BJ (cell line): ENCODE results near the gene SNIP1. TPM values are rescaled to one million over a fixed set of nuclear protein-coding genes. Genes with fewer than 3 reads are reported as not detected.
"Not testable (repeated sequence)": the region's sequence is repeated elsewhere in the genome, so short reads cannot be mapped to it uniquely, and the experiment has no call there.

Experiments used
- CTCF ChIA-PET: fragments of 350-600 bp; formaldehyde crosslinking; extraction: SDS; loops from one replicate; lab custom pipeline; 2021; ENCODE audit warnings: antibody characterized with exemption, inconsistent platforms; lab: Yijun Ruan, JAX
- POLR2A ChIA-PET: fragments of 300-600 bp; sonication (Branson Sonifier 250); formaldehyde crosslinking; extraction: SDS; loops from one replicate; lab custom pipeline; 2021; ENCODE audit warnings: antibody characterized with exemption; lab: Charles Lee
- DNase-seq: peaks from one replicate; pipeline ENCODE4 v3.0.0-alpha.2; 2011; ENCODE audit warnings: low read depth
- H3K27me3 ChIP-seq: 2 replicates; pipeline ENCODE4 v1.6.0; 2011; ENCODE audit warnings: low read length; ENCODE audit not compliant: control insufficient read depth, insufficient read depth
- H3K36me3 ChIP-seq: 2 replicates; pipeline ENCODE4 v1.5.1; 2011; ENCODE audit warnings: low read length; ENCODE audit not compliant: control insufficient read depth, insufficient read depth
- H3K4me3 ChIP-seq: 2 replicates; pipeline ENCODE4 v1.5.1; 2011; ENCODE audit warnings: low read depth, mild to moderate bottlenecking, control low read depth, low read length
- polyA plus RNA-seq: library from polyadenylated mRNA; depleted of rRNA; stranded (reverse); fragments of >200 nt; gene quantifications from 2 replicates; pipeline ENCODE4 v1.2.3, GENCODE V29; 2011
- TF ChIP-seq, protein P1 (sequence below): IDR thresholded peaks from 2 replicates; pipeline ENCODE4 v1.5.1; 2011; ENCODE audit warnings: low read depth, mild to moderate bottlenecking, control low read depth, inconsistent platforms, low read length, moderate library complexity; ENCODE audit not compliant: insufficient read depth

SNIP1 gene
- polyA plus RNA-seq, 1 experiment = 5.8 TPM

- TF ChIP-seq, protein P1, sequence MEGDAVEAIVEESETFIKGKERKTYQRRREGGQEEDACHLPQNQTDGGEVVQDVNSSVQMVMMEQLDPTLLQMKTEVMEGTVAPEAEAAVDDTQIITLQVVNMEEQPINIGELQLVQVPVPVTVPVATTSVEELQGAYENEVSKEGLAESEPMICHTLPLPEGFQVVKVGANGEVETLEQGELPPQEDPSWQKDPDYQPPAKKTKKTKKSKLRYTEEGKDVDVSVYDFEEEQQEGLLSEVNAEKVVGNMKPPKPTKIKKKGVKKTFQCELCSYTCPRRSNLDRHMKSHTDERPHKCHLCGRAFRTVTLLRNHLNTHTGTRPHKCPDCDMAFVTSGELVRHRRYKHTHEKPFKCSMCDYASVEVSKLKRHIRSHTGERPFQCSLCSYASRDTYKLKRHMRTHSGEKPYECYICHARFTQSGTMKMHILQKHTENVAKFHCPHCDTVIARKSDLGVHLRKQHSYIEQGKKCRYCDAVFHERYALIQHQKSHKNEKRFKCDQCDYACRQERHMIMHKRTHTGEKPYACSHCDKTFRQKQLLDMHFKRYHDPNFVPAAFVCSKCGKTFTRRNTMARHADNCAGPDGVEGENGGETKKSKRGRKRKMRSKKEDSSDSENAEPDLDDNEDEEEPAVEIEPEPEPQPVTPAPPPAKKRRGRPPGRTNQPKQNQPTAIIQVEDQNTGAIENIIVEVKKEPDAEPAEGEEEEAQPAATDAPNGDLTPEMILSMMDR = no peak
- Histone ChIP-seq H3K36me3 (peaks cover 8% of the 10 kb centered on the region), H3K27me3 (no peaks in the 10 kb centered on the region), H3K4me3 (no peak overlapping the region)
- ChIA-PET POLR2A (interaction anchor here (0.6 kb wide), 1 partner anchor 1515 kb away, joined by 10 read pairs; no protein-coding TSS in a partner anchor), CTCF (interaction anchor here (0.7 to 2.1 kb wide), 4 partner anchors 12 to 34 kb away, joined by 3 to 12 read pairs (median 4); no protein-coding TSS in a partner anchor)
- no peak for DNase-seq
These were observed 47.4 kb downstream of the SNIP1 start for GRCh38 chr1:37506740-37507139.

DNA sequence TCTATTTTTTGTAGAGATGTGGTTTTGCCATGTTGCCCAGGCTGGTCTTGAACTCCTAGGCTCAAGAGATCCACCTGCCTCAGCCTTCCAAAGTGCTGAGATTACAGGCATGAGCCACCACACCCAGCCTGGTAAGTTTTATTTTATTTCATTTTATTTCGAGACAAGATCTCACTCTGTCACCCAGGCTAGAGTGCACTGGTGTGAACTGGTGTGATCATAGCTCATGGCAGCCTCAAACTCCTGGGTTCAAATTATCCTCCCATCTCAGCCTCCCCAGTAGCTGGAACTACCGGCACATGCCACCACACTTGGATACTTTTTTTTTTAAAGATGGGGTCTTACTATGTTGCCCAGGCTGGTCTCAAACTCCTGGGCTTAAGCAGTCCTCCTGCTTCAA is 51.3 kb downstream of the SNIP1 start:
- CTCF ChIA-PET = interaction anchor here (1.2 to 2.3 kb wide), 2 partner anchors 16 to 48 kb away, joined by 3 to 10 read pairs; no protein-coding TSS in a partner anchor
- DNase-seq, H3K27me3 ChIP-seq, H3K4me3 ChIP-seq, H3K36me3 ChIP-seq, POLR2A ChIA-PET: not testable (repeated sequence)

DNA sequence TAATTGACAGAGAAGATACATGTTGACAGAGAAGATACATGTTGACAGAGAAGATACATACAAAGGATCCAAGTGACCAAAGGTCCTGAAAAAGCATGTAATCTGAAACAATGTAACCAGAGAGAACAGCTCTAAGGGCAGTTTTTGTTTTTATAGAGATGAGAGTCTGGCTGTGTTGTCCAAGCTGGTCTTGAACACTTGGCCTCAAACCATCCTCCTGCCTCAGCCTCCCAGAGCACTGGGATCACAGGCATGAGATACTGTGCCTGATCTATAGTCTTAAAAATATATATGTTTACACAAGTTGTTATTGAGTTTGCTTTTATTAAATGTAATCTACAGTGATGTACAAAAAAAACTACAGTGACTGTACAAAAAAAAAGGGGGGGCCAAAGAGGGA is 52.0 kb downstream of the SNIP1 start:
- H3K27me3 ChIP-seq = no peaks in the 10 kb centered on the region
- TF ChIP-seq, protein P1 = no peak
- H3K36me3 ChIP-seq = peaks cover 7% of the 10 kb centered on the region
- H3K4me3 ChIP-seq = no peak overlapping the region
- ChIA-PET CTCF (interaction anchor here (2.3 kb wide), 1 partner anchor 15 kb away, joined by 10 read pairs; no protein-coding TSS in a partner anchor), POLR2A (no interaction called here)
- no peak for DNase-seq

DNA sequence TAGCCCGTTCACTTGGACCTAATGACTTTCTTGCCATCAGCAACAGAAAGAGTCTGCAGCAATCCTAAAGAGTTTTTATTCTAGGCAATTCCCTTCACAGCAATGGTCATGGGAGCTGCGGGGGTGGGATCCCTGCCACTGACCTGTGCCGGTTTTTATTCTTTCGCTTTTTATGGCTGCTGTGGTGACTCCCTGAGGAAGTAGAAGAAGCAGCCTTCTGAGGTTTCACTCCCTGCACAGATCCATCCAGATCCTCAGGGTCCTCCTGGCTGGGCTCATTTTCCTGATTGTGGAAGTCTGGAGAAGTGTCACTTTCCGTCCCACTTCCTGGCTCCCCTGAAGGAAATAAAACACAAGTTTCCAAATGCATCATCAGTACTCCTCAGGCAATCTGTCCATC is 52.4 kb downstream of the SNIP1 start:
- Histone ChIP-seq H3K36me3 (peaks cover 6% of the 10 kb centered on the region), H3K4me3 (no peak overlapping the region), H3K27me3 (no peaks in the 10 kb centered on the region)
- TF ChIP-seq, protein P1 = no peak
- DNase-seq = no peak
- ChIA-PET CTCF (interaction anchor here (1.3 kb wide), 1 partner anchor 13 kb away, joined by 5 read pairs; the partner anchor contains the start of gene MEAF6), POLR2A (no interaction called here)

GRCh38 chr1:37498872-37499617 is 55.0 kb downstream of the SNIP1 start:
- TF ChIP-seq, protein P1 = no peak

More at GRCh38 chr1:37498872-37499617, 55.0 kb downstream of the SNIP1 start:
- Histone ChIP-seq H3K36me3 (peaks cover 4% of the 10 kb centered on the region; the same call in 1 of the 2 replicates), H3K27me3 (no peaks in the 10 kb centered on the region), H3K4me3 (no peak overlapping the region)
- ChIA-PET POLR2A (no interaction called here), CTCF (interaction anchor here (0.6 to 5.9 kb wide), 7 partner anchors 7 to 104 kb away, joined by 3 to 50 read pairs (median 5); partner anchors contain the start of gene MEAF6)
- DNase-seq = no peak
